SJCRH30 (cell line): ENCODE measurements around the gene CLCN6. TPM values are rescaled to one million over a fixed set of nuclear protein-coding genes. Genes with fewer than 3 reads are reported as not detected.

Source experiments
- DNase-seq, 2 experiments: peaks; one replicate each; pipeline ENCODE4 v3.0.0-alpha.2; 2015 to 2020
- H3K27ac ChIP-seq: fragments of 250-450 bp; sonication (Bioruptor Pico); 2 replicates; pipeline ENCODE4 v1.5.1; 2020; ENCODE audit warnings: mild to moderate bottlenecking, moderate library complexity
- H3K27me3 ChIP-seq: fragments of 250-450 bp; sonication (Bioruptor Pico); 2 replicates; pipeline ENCODE4 v1.5.1; 2020; ENCODE audit warnings: mild to moderate bottlenecking, moderate library complexity
- H3K36me3 ChIP-seq: fragments of 250-450 bp; sonication (Bioruptor Pico); 2 replicates; pipeline ENCODE4 v1.5.1; 2020; ENCODE audit warnings: mild to moderate bottlenecking, moderate library complexity
- H3K4me1 ChIP-seq: fragments of 250-450 bp; sonication (Bioruptor Pico); 2 replicates; pipeline ENCODE4 v1.5.1; 2020; ENCODE audit warnings: mild to moderate bottlenecking, moderate library complexity
- H3K4me3 ChIP-seq: fragments of 250-450 bp; sonication (Bioruptor Pico); 2 replicates; pipeline ENCODE4 v1.5.1; 2020; ENCODE audit warnings: mild to moderate bottlenecking, moderate library complexity
- H3K9me3 ChIP-seq: fragments of 250-450 bp; sonication (Bioruptor Pico); replicated peaks from 2 replicates; pipeline ENCODE4 v1.5.1; 2020; ENCODE audit warnings: mild to moderate bottlenecking, moderate library complexity
- total RNA-seq: library from RNA; depleted of rRNA; stranded (reverse); fragments of >200 nt; shearing (Covaris generic); gene quantifications from 2 replicates; pipeline ENCODE4 v1.2.3, GENCODE V29; 2014

Gene CLCN6
- total RNA-seq, 1 experiment from 2014 or later = 14.2 TPM

- H3K27me3 ChIP-seq = 0 out of 2 replicates have a peak, but pooled peaks cover 2% of the 10 kb centered on the region
- 0 out of 2 replicates have a peak, but pooled peaks cover 5% of the 10 kb centered on the region for H3K9me3 ChIP-seq
- peaks cover 33% of the 10 kb centered on the region for H3K4me1 ChIP-seq
- H3K4me3 ChIP-seq = no peak overlapping the region; the same call in 1 of the 2 replicates
- no peak for DNase-seq
- no peak overlapping the region for H3K27ac ChIP-seq
- no peaks in the 10 kb centered on the region for H3K36me3 ChIP-seq
Observed at GRCh38 chr1:11858158-11858557, 52.2 kb downstream of the CLCN6 start.

GRCh38 chr1:11858613-11858967, 52.6 kb downstream of the CLCN6 start, which contains the start of gene NPPB:
TSS of gene NPPB (minus strand) at chr1:11858945. CDS start at chr1:11858833, 112 bp downstream.
- no peak for DNase-seq
- peak within 1 kb of the TSS; percentile 1; the same call in 1 of the 2 replicates for H3K4me3 ChIP-seq
- H3K27ac ChIP-seq = no peak within 1 kb of the TSS; the same call in 1 of the 2 replicates
- no peaks in the 10 kb centered on the region for H3K36me3 ChIP-seq
- peaks cover 33% of the 10 kb centered on the region for H3K4me1 ChIP-seq
- 0 out of 2 replicates have a peak, but pooled peaks cover 5% of the 10 kb centered on the region for H3K9me3 ChIP-seq
- 0 out of 2 replicates have a peak, but pooled peaks cover 2% of the 10 kb centered on the region for H3K27me3 ChIP-seq

GRCh38 chr1:11858968-11859871, 53.2 kb downstream of the CLCN6 start:
- 0 out of 2 replicates have a peak, but pooled peaks cover 2% of the 10 kb centered on the region for H3K27me3 ChIP-seq
- H3K9me3 ChIP-seq = 0 out of 2 replicates have a peak, but pooled peaks cover 5% of the 10 kb centered on the region
- H3K27ac ChIP-seq = no peak overlapping the region; the same call in 1 of the 2 replicates
- peak; percentile 87 to 89 for DNase-seq
- H3K4me3 ChIP-seq = peak overlapping the region; percentile 1; the same call in 1 of the 2 replicates
- H3K4me1 ChIP-seq = peaks cover 33% of the 10 kb centered on the region
- no peaks in the 10 kb centered on the region for H3K36me3 ChIP-seq

GRCh38 chr1:11860083-11860482, 54.1 kb downstream of the CLCN6 start:
- Histone ChIP-seq H3K4me3 (no peak overlapping the region), H3K27ac (no peak overlapping the region; the same call in 1 of the 2 replicates), H3K36me3 (no peaks in the 10 kb centered on the region), H3K27me3 (peaks cover 5% of the 10 kb centered on the region; the same call in 1 of the 2 replicates), H3K4me1 (peaks cover 33% of the 10 kb centered on the region), H3K9me3 (0 out of 2 replicates have a peak, but pooled peaks cover 5% of the 10 kb centered on the region)
- DNase-seq = no peak

- no peak overlapping the region for H3K27ac ChIP-seq
- H3K4me3 ChIP-seq = no peak overlapping the region
- H3K36me3 ChIP-seq = no peaks in the 10 kb centered on the region
- peaks cover 33% of the 10 kb centered on the region for H3K4me1 ChIP-seq
- no peak for DNase-seq
- peaks cover 9% of the 10 kb centered on the region; the same call in 1 of the 2 replicates for H3K27me3 ChIP-seq
- H3K9me3 ChIP-seq = 0 out of 2 replicates have a peak, but pooled peaks cover 5% of the 10 kb centered on the region
Observed at GRCh38 chr1:11860587-11860986, 54.6 kb downstream of the CLCN6 start.

GRCh38 chr1:11862890-11863289, 56.9 kb downstream of the CLCN6 start:
- no peak overlapping the region for H3K27ac ChIP-seq
- no peak overlapping the region for H3K4me3 ChIP-seq
- peaks cover 17% of the 10 kb centered on the region for H3K4me1 ChIP-seq
- H3K36me3 ChIP-seq = no peaks in the 10 kb centered on the region
- H3K9me3 ChIP-seq = 0 out of 2 replicates have a peak, but pooled peaks cover 5% of the 10 kb centered on the region
- DNase-seq = no peak
- peaks cover 16% of the 10 kb centered on the region; the same call in 1 of the 2 replicates for H3K27me3 ChIP-seq

GRCh38 chr1:11868331-11868980, 62.5 kb downstream of the CLCN6 start:
- H3K27ac ChIP-seq = no peak overlapping the region
- no peaks in the 10 kb centered on the region for H3K4me1 ChIP-seq
- no peaks in the 10 kb centered on the region for H3K36me3 ChIP-seq
- peaks cover 18% of the 10 kb centered on the region; the same call in 1 of the 2 replicates for H3K27me3 ChIP-seq
- no peak overlapping the region for H3K4me3 ChIP-seq
- DNase-seq = no peak
- H3K9me3 ChIP-seq = no peaks in the 10 kb centered on the region

GRCh38 chr1:11869104-11869503, 63.1 kb downstream of the CLCN6 start:
- Histone ChIP-seq H3K36me3 (no peaks in the 10 kb centered on the region), H3K27ac (no peak overlapping the region), H3K4me1 (no peaks in the 10 kb centered on the region), H3K27me3 (peaks cover 20% of the 10 kb centered on the region; the same call in 1 of the 2 replicates), H3K9me3 (no peaks in the 10 kb centered on the region), H3K4me3 (no peak overlapping the region)
- no peak for DNase-seq

GRCh38 chr1:11869650-11870207, 63.7 kb downstream of the CLCN6 start:
- Histone ChIP-seq H3K4me3 (no peak overlapping the region), H3K4me1 (no peaks in the 10 kb centered on the region), H3K36me3 (no peaks in the 10 kb centered on the region), H3K27ac (no peak overlapping the region), H3K9me3 (no peaks in the 10 kb centered on the region), H3K27me3 (peaks cover 24% of the 10 kb centered on the region; the same call in 1 of the 2 replicates)
- no peak for DNase-seq

GRCh38 chr1:11872545-11872944, 66.6 kb downstream of the CLCN6 start:
- no peaks in the 10 kb centered on the region for H3K36me3 ChIP-seq
- H3K27ac ChIP-seq = no peak overlapping the region
- H3K4me3 ChIP-seq = no peak overlapping the region
- H3K9me3 ChIP-seq = no peaks in the 10 kb centered on the region
- H3K27me3 ChIP-seq = peaks cover 10% of the 10 kb centered on the region; the same call in 1 of the 2 replicates
- H3K4me1 ChIP-seq = no peaks in the 10 kb centered on the region
- no peak for DNase-seq

GRCh38 chr1:11873395-11874257, 67.6 kb downstream of the CLCN6 start:
- DNase-seq = no peak
- Histone ChIP-seq H3K4me3 (no peak overlapping the region), H3K4me1 (no peaks in the 10 kb centered on the region), H3K9me3 (no peaks in the 10 kb centered on the region), H3K36me3 (no peaks in the 10 kb centered on the region), H3K27me3 (peaks cover 10% of the 10 kb centered on the region; the same call in 1 of the 2 replicates), H3K27ac (no peak overlapping the region)

GRCh38 chr1:11874258-11874562, 68.2 kb downstream of the CLCN6 start:
- Histone ChIP-seq H3K4me1 (no peaks in the 10 kb centered on the region), H3K27me3 (peaks cover 10% of the 10 kb centered on the region; the same call in 1 of the 2 replicates), H3K4me3 (no peak overlapping the region), H3K9me3 (no peaks in the 10 kb centered on the region), H3K27ac (no peak overlapping the region), H3K36me3 (no peaks in the 10 kb centered on the region)
- no peak for DNase-seq

GRCh38 chr1:11874624-11875023, 68.6 kb downstream of the CLCN6 start:
- no peaks in the 10 kb centered on the region for H3K36me3 ChIP-seq
- peaks cover 10% of the 10 kb centered on the region; the same call in 1 of the 2 replicates for H3K27me3 ChIP-seq
- H3K27ac ChIP-seq = no peak overlapping the region
- H3K9me3 ChIP-seq = no peaks in the 10 kb centered on the region
- DNase-seq = no peak
- H3K4me3 ChIP-seq = no peak overlapping the region
- no peaks in the 10 kb centered on the region for H3K4me1 ChIP-seq

GRCh38 chr1:11875094-11875493, 69.1 kb downstream of the CLCN6 start:
- H3K9me3 ChIP-seq = no peaks in the 10 kb centered on the region
- no peak overlapping the region for H3K4me3 ChIP-seq
- no peak for DNase-seq
- peaks cover 10% of the 10 kb centered on the region; the same call in 1 of the 2 replicates for H3K27me3 ChIP-seq
- no peaks in the 10 kb centered on the region for H3K36me3 ChIP-seq
- no peaks in the 10 kb centered on the region for H3K4me1 ChIP-seq
- H3K27ac ChIP-seq = no peak overlapping the region
